ENCODE data around the gene ARID1B. TPM values are rescaled to one million over a fixed set of nuclear protein-coding genes. Genes with fewer than 3 reads are reported as not detected.

ARID1B gene
- total and polyA plus RNA-seq, 2 of the 13 experiments (the other 11 are each of a cell fraction or from before 2014, with no cell fraction given) = 20.1 to 32.6 TPM

- TF ChIP-seq MLXIP (CRISPR knock-in tag; IDR thresholded peaks at IDR 0.05; ENCODE audit: borderline replicate concordance) (no peak), ZKSCAN5 (CRISPR knock-in tag; IDR thresholded peaks at IDR 0.05) (no peak), ZSCAN30 (CRISPR knock-in tag; IDR thresholded peaks at IDR 0.05) (no peak), ZNF3 (CRISPR knock-in tag; IDR thresholded peaks at IDR 0.05) (no peak), ZNF563 (CRISPR knock-in tag; IDR thresholded peaks at IDR 0.05) (no peak), GTF2F1 (IDR thresholded peaks at IDR 0.05; ENCODE audit: low read length) (no peak)
- TF ChIP-seq, protein P1, sequence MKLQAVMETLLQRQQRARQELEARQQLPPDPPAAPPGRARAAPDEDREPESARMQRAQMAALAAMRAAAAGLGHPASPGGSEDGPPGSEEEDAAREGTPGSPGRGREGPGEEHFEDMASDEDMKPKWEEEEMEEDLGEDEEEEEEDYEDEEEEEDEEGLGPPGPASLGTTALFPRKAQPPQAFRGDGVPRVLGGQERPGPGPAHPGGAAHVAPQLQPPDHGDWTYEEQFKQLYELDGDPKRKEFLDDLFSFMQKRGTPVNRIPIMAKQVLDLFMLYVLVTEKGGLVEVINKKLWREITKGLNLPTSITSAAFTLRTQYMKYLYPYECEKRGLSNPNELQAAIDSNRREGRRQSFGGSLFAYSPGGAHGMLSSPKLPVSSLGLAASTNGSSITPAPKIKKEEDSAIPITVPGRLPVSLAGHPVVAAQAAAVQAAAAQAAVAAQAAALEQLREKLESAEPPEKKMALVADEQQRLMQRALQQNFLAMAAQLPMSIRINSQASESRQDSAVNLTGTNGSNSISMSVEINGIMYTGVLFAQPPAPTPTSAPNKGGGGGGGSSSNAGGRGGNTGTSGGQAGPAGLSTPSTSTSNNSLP (IDR thresholded peaks at IDR 0.05; ENCODE audit: low read depth, low read length) = no peak
These were observed 313.6 kb downstream of the ARID1B start (continued) for GRCh38 chr6:157090736-157091135.

DNA sequence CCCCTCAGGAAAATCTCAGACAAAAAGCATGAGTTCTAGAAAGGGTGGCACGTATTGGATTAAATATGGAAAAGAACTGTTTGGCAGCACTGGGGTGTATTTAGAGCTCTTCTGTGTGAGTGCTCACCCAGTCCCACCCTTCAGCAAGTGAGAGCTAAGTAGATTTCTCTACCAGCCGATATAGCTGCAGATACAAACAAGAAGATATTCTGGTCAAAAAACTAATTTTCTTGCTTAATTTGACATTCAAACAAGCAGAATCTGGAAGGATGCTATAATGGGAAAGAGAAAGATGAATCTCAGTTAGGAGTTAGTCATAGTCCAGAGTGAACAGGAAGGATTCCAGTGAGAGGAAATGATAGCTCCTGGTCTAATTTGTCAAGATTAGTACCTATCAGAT lies 314.1 kb downstream of the ARID1B start:
- Histone ChIP-seq H3K9ac (ENCODE audit: insufficient read depth, low read depth, low read length) (no peak overlapping the region), H2AFZ (ENCODE audit: low read length) (no peak overlapping the region), H3K4me2 (ENCODE audit: low read depth, low read length) (no peak overlapping the region), H3K79me2 (ENCODE audit: insufficient read depth, low read length) (no peaks in the 10 kb centered on the region), H3K4me3 (replicated peaks in 1 of 3; ENCODE audit: insufficient read depth in 1 of 3, low read depth in 2 of 3, low read length in 3 of 3) (no peak overlapping the region), H3K36me3 (replicated peaks in 1 of 2; ENCODE audit: control insufficient read depth in 1 of 2, insufficient read depth in 2 of 2, low read length in 2 of 2) (peaks cover 8 to 35% of the 10 kb centered on the region in 2 experiments; a peak in 4 of 5 replicates), H3K4me1 (ENCODE audit: insufficient read depth, low read length) (peaks cover 18% of the 10 kb centered on the region), H3K9me3 (ENCODE audit: low read length) (no peaks in the 10 kb centered on the region), H3K27me3 (ENCODE audit: control insufficient read depth in 1 of 2, insufficient read depth in 2 of 2, low read length in 2 of 2) (no peaks in the 10 kb centered on the region), H4K20me1 (ENCODE audit: insufficient read depth, low read length) (no peaks in the 10 kb centered on the region; the same call in 1 of the 2 replicates), H3K27ac (ENCODE audit: extremely low read length, insufficient read depth, low read length) (no peak overlapping the region)
- ATAC-seq (no peak), FAIRE-seq (no peak), DNase-seq (ENCODE audit: low spot score) (no peak)
- intact Hi-C loops (cut with micrococcal nuclease; ENCODE audit: unreplicated experiment) = no loop called here
- 97% methylated on average over 2 of the region's 2 CpGs for WGBS (ENCODE audit: low lambda C conversion rate)
- ChIA-PET CTCF (ENCODE audit: low intra/inter-chr PET ratio, low total read pairs) (no interaction called here), POLR2A (no interaction called here)
- BruUV-seq (replicated peaks) = no TSS peak
- in situ Hi-C loops (cut with HindIII; ENCODE audit: extremely low pct_ligation_motif_present, low pct_unique_long_range_greater_than_20kb) = no loop called here
- TF ChIP-seq ZNF879 (CRISPR knock-in tag; IDR thresholded peaks at IDR 0.05) = no peak
- no peak for TF ChIP-seq ZFP62 (CRISPR knock-in tag; IDR thresholded peaks at IDR 0.05)
- TF ChIP-seq E2F5 (CRISPR knock-in tag; conservative IDR thresholded peaks at IDR 0.05) = no peak
- TF ChIP-seq, protein P2, sequence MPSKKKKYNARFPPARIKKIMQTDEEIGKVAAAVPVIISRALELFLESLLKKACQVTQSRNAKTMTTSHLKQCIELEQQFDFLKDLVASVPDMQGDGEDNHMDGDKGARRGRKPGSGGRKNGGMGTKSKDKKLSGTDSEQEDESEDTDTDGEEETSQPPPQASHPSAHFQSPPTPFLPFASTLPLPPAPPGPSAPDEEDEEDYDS (CRISPR knock-in tag; IDR thresholded peaks at IDR 0.05) = no peak
- no peak for TF ChIP-seq JARID2 (CRISPR knock-in tag; IDR thresholded peaks at IDR 0.05; ENCODE audit: insufficient replicate concordance)
- TF ChIP-seq NFATC3 (CRISPR knock-in tag; IDR thresholded peaks at IDR 0.05) = no peak
- TF ChIP-seq ZNF343 (CRISPR knock-in tag; IDR thresholded peaks at IDR 0.05) = no peak
- no peak for TF ChIP-seq ZNF281 (CRISPR knock-in tag; IDR thresholded peaks at IDR 0.05; ENCODE audit: borderline replicate concordance)
- TF ChIP-seq GATA4 (IDR thresholded peaks at IDR 0.05; ENCODE audit: borderline replicate concordance, low read depth) = no peak
